GM21825 (cell line): ENCODE results near the gene EOLA2.
"Not testable (repeated sequence)": the region's sequence is repeated elsewhere in the genome, so short reads cannot be mapped to it uniquely, and the experiment has no call there.

Experiments used
- ATAC-seq: cut with Tn5 transposase; IDR thresholded peaks from one replicate; pipeline ENCODE4 v1.9.1; 2021; ENCODE audit warnings: mild to moderate bottlenecking, moderate library complexity; ENCODE audit not compliant: unreplicated experiment

Gene EOLA2

GRCh38 chrX:149938427-149938880, at the start of gene EOLA2:
TSS of gene EOLA2 (minus strand) at chrX:149938491. CDS start at chrX:149933874, 4,617 bp downstream.
- peak; percentile 71 for ATAC-seq

GRCh38 chrX:149987613-149988012, 49.3 kb upstream of the EOLA2 start:
- peak; percentile 64 for ATAC-seq

GRCh38 chrX:149984411-149984810, 46.1 kb upstream of the EOLA2 start:
- no peak for ATAC-seq

GRCh38 chrX:149982310-149982709, 44.0 kb upstream of the EOLA2 start:
- ATAC-seq: no peak

- no peak for ATAC-seq
Measured at GRCh38 chrX:149979126-149979644, 40.9 kb upstream of the EOLA2 start.

GRCh38 chrX:149962859-149963757, 24.8 kb upstream of the EOLA2 start:
- no peak for ATAC-seq

GRCh38 chrX:149962010-149962409, 23.7 kb upstream of the EOLA2 start:
- no peak for ATAC-seq

- no peak for ATAC-seq
Measured at GRCh38 chrX:149961572-149961971, 23.3 kb upstream of the EOLA2 start.

- no peak for ATAC-seq
Measured at GRCh38 chrX:149950681-149951080, 12.4 kb upstream of the EOLA2 start.

- ATAC-seq: no peak
Measured at GRCh38 chrX:149949743-149950436, 11.6 kb upstream of the EOLA2 start.

GRCh38 chrX:149948016-149948415, 9.7 kb upstream of the EOLA2 start:
- ATAC-seq: no peak

GRCh38 chrX:149946932-149947331, 8.6 kb upstream of the EOLA2 start:
- not testable (repeated sequence) for ATAC-seq

- ATAC-seq: not testable (repeated sequence)
Measured at GRCh38 chrX:149945820-149946219, 7.5 kb upstream of the EOLA2 start.

- not testable (repeated sequence) for ATAC-seq
Measured at GRCh38 chrX:149945087-149945670, 6.9 kb upstream of the EOLA2 start.

- not testable (repeated sequence) for ATAC-seq
Measured at GRCh38 chrX:149940674-149941024, 2.4 kb upstream of the EOLA2 start.

GRCh38 chrX:149939905-149940673, 1.8 kb upstream of the EOLA2 start:
- peak; percentile 47 for ATAC-seq

- peak; percentile 15 for ATAC-seq
Measured at GRCh38 chrX:149939655-149939904, 1.3 kb upstream of the EOLA2 start.

- peak; percentile 13 for ATAC-seq
Measured at GRCh38 chrX:149938881-149939654, 777 bp upstream of the EOLA2 start.

GRCh38 chrX:149937871-149938426, 342 bp downstream of the EOLA2 start:
- ATAC-seq: peak; percentile 0

- ATAC-seq: not testable (repeated sequence)
Measured at GRCh38 chrX:149937328-149937727, 963 bp downstream of the EOLA2 start.
